OCI-LY3 (cell line): Measurements from ENCODE around the gene ZBED1.
"Not testable (repeated sequence)": the region's sequence is repeated elsewhere in the genome, so short reads cannot be mapped to it uniquely, and the experiment has no call there.

Experiments used
- H2AFZ ChIP-seq: fragments of 200-600, 300-600 bp; shearing (Covaris generic); 2 replicates; pipeline ENCODE4 v1.6.0; 2014; ENCODE audit warnings: antibody characterized with exemption, low read depth, low read length
- H3K27ac ChIP-seq: fragments of 200-600, 300-600 bp; sonication (generic); 2 replicates; pipeline ENCODE4 v1.5.1; 2014; ENCODE audit warnings: mild to moderate bottlenecking, low read length, moderate library complexity, mixed read lengths
- H3K27me3 ChIP-seq: fragments of 200-600, 300-600 bp; sonication (generic); 2 replicates; pipeline ENCODE4 v1.6.1; 2014; ENCODE audit warnings: low read depth, low read length, mixed read lengths
- H3K36me3 ChIP-seq: fragments of 200-600, 300-600 bp; sonication (generic); replicated peaks from 2 replicates; pipeline ENCODE3; 2014; ENCODE audit warnings: low read depth, low read length, mixed read lengths
- H3K4me1 ChIP-seq: fragments of 300-600, 200-600 bp; sonication (generic); 2 replicates; pipeline ENCODE4 v1.6.1; 2014; ENCODE audit warnings: low read length, mixed read lengths
- H3K4me2 ChIP-seq: fragments of 200-600, 300-600 bp; sonication (generic); 2 replicates; pipeline ENCODE4 v1.6.1; 2014; ENCODE audit warnings: low read length, mixed read lengths
- H3K4me3 ChIP-seq: fragments of 300-600, 200-600 bp; sonication (generic); 2 replicates; pipeline ENCODE4 v1.5.1; 2014; ENCODE audit warnings: antibody characterized with exemption, mild to moderate bottlenecking, low read length, moderate library complexity
- H3K79me2 ChIP-seq: fragments of 300-600, 200-600 bp; shearing (Covaris generic); 2 replicates; pipeline ENCODE4 v1.6.1; 2014; ENCODE audit warnings: mild to moderate bottlenecking, low read length, mixed read lengths
- H3K9ac ChIP-seq: fragments of 300-600, 200-600 bp; shearing (Covaris generic); 2 replicates; pipeline ENCODE4 v1.6.0; 2014; ENCODE audit warnings: mild to moderate bottlenecking, low read length, moderate library complexity
- H3K9me3 ChIP-seq: fragments of 200-600, 300-600 bp; shearing (Covaris generic); 2 replicates; pipeline ENCODE4 v1.6.1; 2014; ENCODE audit warnings: low read length, mixed read lengths; ENCODE audit not compliant: insufficient read depth
- H4K20me1 ChIP-seq: fragments of 200-600, 300-600 bp; sonication (generic); 2 replicates; pipeline ENCODE4 v1.6.1; 2016; ENCODE audit warnings: low read length, mixed read lengths; ENCODE audit not compliant: insufficient read depth
- EZH2phosphoT487 ChIP-seq: fragments of 200-600 bp; shearing (Covaris generic); IDR thresholded peaks from 2 replicates; pipeline ENCODE4 v1.6.1; 2018; ENCODE audit warnings: antibody characterized with exemption, mixed run types, low read depth
- TF ChIP-seq, protein P1 (sequence below): fragments of 200-600, 300-600 bp; sonication (generic); IDR thresholded peaks from 2 replicates; pipeline ENCODE4 v1.5.1; 2014; ENCODE audit warnings: antibody characterized with exemption, low read length, low read depth

Gene ZBED1

DNA sequence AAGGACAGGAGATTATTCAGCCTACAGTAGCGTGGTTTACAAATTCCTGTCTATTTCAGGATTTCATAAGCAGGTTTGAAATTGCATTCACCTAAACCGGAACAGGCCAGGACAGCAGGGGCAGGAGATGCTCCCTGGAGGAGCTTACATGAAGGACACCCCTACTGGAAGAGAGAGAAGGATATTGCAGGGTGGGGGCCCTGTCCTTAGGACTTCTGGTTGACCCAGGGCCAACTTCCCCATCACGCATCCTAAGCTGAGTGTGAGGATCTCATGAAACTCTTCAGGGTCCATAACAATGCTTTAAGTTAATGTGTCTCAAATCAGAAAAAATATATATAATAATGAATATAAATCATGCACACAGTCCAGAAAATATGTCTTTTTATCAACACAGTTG, 6.4 kb upstream of the ZBED1 start:
- Histone ChIP-seq H3K27ac (no peak overlapping the region), H3K4me2 (no peak overlapping the region), H3K4me1 (peaks cover 8% of the 10 kb centered on the region), H3K36me3 (no peaks in the 10 kb centered on the region), H4K20me1 (no peaks in the 10 kb centered on the region), H3K79me2 (no peaks in the 10 kb centered on the region), H2AFZ (no peak overlapping the region), H3K9ac (no peak overlapping the region), H3K9me3 (no peaks in the 10 kb centered on the region), H3K4me3 (no peak overlapping the region), H3K27me3 (no peaks in the 10 kb centered on the region)
- TF ChIP-seq, protein P1, sequence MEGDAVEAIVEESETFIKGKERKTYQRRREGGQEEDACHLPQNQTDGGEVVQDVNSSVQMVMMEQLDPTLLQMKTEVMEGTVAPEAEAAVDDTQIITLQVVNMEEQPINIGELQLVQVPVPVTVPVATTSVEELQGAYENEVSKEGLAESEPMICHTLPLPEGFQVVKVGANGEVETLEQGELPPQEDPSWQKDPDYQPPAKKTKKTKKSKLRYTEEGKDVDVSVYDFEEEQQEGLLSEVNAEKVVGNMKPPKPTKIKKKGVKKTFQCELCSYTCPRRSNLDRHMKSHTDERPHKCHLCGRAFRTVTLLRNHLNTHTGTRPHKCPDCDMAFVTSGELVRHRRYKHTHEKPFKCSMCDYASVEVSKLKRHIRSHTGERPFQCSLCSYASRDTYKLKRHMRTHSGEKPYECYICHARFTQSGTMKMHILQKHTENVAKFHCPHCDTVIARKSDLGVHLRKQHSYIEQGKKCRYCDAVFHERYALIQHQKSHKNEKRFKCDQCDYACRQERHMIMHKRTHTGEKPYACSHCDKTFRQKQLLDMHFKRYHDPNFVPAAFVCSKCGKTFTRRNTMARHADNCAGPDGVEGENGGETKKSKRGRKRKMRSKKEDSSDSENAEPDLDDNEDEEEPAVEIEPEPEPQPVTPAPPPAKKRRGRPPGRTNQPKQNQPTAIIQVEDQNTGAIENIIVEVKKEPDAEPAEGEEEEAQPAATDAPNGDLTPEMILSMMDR: no peak
- no peak for TF ChIP-seq EZH2phosphoT487

DNA sequence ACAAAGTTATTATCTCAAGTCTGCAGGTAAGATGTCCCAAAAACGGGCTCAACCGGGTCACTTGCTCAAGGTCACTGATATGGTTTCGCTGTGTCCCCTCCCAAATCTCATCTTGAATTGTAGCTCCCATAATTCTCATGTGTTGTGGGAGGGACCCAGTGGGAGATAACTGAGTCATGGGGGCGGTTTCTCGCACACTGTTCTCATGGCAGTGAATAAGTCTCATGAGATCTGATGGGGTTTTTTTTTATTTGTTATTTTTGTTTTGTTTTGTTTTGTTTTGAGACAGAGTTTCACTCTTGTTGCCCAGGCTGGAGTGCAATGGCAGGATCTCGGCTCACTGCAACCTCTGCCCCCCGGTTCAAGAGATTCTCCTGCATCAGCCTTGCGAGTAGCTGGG, 4.6 kb upstream of the ZBED1 start:
- H3K36me3 ChIP-seq, H3K9me3 ChIP-seq, H3K27me3 ChIP-seq, H3K27ac ChIP-seq, H4K20me1 ChIP-seq, H3K4me2 ChIP-seq, H3K4me3 ChIP-seq, H3K79me2 ChIP-seq, H3K9ac ChIP-seq, H3K4me1 ChIP-seq, H2AFZ ChIP-seq: not testable (repeated sequence)

DNA sequence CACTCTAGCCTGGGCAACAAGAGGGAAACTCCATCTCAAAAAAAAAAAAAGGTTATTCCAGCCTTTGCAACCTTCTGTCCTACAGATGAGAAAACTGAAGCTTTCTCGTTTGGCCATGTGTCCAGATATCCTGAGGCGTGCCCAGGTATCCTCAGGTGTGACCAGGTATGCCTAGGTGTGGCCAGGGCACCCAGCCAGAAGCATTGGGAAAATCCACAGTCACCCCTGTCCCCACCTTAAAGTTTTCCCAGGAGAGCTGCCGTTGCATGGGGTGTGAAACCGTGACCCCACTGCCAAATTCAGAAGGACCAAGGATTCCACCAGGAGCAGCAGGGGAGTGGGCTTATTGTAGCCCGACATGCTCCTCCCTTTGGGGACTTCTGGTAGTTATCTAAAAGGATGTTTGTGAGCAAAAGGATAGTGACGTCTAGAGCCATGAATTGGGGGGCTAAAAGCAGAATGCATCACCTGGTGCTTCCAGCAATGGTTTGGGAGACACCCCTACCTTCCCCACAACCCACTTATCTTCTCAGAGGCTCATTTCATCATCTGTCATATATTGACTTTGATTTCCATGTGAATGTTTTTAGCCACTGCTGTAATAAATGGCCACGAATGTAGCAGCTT, 4.0 kb upstream of the ZBED1 start:
- Histone ChIP-seq H2AFZ (no peak overlapping the region), H3K9me3 (no peaks in the 10 kb centered on the region), H3K27ac (no peak overlapping the region), H3K4me1 (peaks cover 7% of the 10 kb centered on the region), H4K20me1 (no peaks in the 10 kb centered on the region), H3K36me3 (peaks cover under 1% of the 10 kb centered on the region), H3K4me2 (no peak overlapping the region), H3K4me3 (no peak overlapping the region), H3K27me3 (no peaks in the 10 kb centered on the region), H3K9ac (no peak overlapping the region), H3K79me2 (peaks cover 6% of the 10 kb centered on the region)
- TF ChIP-seq, protein P1: no peak

DNA sequence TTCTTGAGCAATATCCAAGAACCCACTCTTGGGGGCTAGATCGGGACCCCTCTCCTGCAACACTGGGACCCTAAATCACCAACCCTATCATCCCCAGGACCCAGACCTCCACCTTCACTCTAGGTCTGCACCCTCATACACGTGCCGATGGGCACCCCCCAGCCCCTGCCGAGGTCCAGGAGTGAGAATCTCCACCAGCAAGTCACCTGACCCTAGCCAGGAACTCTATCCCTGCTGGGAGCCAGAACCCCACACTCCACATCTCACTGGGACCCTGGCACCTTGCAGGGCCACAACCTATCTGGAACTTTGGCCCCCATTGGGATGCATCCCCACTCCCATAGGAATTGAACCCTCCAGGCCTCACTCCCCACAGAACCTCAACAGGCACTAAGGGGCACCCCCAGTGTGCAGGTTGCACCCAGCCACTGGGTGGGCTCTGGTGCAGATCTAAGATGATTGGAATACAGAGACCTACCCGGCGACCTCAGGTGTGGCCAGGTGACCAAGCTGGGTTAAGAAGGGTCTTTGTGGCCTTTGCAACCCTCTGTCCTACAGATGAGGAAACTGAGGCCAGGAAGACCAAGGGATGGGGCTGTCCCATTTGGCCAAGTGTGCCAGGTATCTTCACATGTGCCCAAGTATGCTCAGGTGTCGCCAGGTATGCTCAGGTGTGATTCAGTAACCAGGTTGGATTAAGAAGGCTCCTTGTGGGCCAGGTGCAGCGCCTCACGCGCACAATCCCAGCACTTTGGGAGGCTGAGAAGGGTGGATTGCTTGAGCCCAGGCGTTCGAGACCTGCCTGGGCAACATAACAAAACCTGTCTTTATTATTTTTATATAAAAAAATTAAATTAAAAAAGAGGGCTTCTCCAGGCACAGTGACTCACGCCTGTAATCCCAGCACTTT, 3.1 kb upstream of the ZBED1 start:
- Histone ChIP-seq H4K20me1 (peaks cover 7% of the 10 kb centered on the region; the same call in 1 of the 2 replicates), H3K4me3 (no peak overlapping the region), H3K27me3 (no peaks in the 10 kb centered on the region), H2AFZ (no peak overlapping the region), H3K4me1 (peaks cover 15% of the 10 kb centered on the region), H3K9me3 (no peaks in the 10 kb centered on the region), H3K36me3 (peaks cover 5% of the 10 kb centered on the region), H3K4me2 (no peak overlapping the region), H3K79me2 (peaks cover 16% of the 10 kb centered on the region), H3K27ac (no peak overlapping the region), H3K9ac (no peak overlapping the region)
- TF ChIP-seq, protein P1: no peak
- TF ChIP-seq EZH2phosphoT487: no peak
